GM12801 (cell line): Measurements from ENCODE around the gene TMEM106A.

Experiments used
- TF ChIP-seq, protein P1 (sequence below): IDR thresholded peaks from one replicate; pipeline ENCODE4 v1.5.1; 2011; ENCODE audit warnings: control low read depth; ENCODE audit not compliant: insufficient read length; ENCODE audit errors: extremely low read depth

TMEM106A gene

DNA sequence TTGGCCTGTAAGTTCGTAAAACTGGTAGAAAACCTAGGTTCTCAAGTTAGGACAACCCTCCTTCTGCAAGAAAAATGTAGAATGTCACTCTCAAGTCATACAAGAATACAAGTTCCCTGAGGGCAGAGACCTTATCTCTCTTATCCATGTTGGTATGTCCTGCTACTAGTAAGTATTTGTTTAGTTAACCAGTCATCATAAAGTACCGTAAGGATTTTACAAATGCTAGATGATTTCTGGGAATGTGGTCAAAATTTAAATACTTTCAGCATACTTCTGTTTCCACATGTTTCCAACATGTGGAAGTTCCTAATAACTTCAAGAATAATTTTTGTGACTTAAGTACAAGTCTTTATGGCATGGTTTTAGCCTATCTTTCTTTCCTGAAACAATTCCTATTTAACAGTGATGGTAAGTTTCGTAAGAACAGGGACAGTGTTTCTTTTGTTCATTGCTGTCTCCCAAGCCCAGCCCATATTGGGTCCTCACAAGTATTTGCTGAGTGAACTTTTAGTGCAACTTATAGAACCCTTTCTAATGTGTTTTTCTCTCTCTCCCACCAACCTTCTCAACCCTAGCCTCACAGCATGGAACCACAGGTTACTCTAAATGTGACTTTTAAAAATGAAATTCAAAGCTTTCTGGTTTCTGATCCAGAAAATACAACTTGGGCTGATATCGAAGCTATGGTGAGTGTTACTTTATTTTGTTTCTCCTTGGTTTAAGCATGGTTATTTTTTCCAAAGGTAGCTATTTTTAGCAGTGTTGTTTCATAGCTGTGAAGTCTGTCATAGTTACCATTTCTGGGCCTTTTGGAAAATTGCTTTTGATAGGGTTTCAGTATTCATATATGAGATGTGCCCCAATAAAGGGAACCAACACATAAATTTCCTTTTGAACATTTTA, 36.2 kb upstream of the TMEM106A start:
- TF ChIP-seq, protein P1, sequence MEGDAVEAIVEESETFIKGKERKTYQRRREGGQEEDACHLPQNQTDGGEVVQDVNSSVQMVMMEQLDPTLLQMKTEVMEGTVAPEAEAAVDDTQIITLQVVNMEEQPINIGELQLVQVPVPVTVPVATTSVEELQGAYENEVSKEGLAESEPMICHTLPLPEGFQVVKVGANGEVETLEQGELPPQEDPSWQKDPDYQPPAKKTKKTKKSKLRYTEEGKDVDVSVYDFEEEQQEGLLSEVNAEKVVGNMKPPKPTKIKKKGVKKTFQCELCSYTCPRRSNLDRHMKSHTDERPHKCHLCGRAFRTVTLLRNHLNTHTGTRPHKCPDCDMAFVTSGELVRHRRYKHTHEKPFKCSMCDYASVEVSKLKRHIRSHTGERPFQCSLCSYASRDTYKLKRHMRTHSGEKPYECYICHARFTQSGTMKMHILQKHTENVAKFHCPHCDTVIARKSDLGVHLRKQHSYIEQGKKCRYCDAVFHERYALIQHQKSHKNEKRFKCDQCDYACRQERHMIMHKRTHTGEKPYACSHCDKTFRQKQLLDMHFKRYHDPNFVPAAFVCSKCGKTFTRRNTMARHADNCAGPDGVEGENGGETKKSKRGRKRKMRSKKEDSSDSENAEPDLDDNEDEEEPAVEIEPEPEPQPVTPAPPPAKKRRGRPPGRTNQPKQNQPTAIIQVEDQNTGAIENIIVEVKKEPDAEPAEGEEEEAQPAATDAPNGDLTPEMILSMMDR = no peak

DNA sequence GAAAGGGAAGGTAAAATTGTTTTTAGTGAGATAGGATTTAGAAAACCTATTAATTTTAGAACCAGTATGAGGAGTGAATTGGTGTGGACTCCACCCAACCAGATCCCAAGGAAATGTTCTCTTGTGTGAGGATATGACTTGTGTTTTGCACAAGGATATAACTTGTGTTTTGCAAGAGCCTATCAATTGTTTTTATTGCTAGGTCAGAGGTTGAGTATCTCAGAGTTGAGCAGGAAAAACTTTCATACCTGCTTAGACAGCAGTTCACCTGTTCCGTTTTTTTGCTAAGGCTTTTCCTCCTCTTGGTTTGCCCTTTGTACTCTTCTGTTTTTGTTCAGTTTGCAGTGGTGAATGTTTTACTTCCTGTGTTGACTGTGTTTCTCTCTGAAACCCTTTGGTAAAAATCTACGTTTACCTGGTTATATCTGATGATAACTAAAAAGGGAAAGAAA, 35.5 kb upstream of the TMEM106A start:
- TF ChIP-seq, protein P1 = no peak

DNA sequence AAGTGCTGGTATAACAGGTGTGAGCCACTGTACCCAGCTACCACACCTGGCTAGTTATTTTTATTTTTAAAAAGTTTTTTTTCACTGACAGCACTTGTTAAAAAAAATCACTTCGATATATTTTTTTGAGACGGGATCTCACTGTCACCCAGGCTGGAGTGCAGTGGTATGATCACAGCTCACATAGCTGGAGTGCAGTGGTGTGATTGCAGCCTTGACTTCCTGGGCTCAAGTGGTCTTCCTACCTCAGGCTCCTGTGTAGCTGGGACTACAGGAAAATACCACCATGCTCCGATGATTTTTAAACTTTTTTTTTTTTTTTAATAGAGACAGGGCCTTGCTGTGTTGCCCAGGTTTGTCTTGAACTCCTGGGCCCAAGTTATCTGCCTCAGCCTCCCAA, 27.8 kb upstream of the TMEM106A start:
- TF ChIP-seq, protein P1 = no peak

DNA sequence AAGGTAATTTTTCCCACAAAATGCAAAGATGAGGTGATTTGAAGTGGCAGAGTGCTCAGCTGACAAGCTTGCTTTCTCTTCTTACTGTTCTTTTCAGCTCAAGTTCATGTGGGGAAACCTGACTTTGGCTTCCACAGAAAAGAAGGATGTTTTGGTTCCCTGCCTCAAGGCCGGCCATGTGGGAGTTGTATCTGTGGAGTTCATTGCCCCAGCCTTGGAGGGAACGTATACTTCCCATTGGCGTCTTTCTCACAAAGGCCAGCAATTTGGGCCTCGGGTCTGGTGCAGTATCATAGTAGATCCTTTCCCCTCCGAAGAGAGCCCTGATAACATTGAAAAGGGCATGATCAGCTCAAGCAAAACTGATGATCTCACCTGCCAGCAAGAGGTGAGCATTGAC, 18.4 kb upstream of the TMEM106A start:
- TF ChIP-seq, protein P1 = no peak

DNA sequence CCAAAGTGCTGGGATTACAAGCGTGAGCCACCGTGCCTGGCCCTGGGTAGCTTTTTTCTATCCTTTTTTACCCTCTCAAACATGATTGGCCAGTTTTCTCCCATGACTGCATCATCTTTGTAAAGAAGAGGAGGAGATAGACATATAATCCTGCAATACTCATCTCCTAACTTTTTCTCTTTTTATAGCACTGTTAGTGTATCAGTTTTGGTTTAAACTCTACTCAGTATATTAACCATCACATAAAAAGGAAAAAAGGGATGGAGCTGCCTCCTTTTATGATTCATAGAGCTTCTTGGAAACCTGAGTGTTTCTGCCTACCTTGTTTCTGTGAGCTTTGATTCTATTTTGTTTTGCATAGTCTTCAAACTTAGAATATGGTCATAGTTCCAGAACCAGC, 12.0 kb upstream of the TMEM106A start:
- TF ChIP-seq, protein P1 = no peak

DNA sequence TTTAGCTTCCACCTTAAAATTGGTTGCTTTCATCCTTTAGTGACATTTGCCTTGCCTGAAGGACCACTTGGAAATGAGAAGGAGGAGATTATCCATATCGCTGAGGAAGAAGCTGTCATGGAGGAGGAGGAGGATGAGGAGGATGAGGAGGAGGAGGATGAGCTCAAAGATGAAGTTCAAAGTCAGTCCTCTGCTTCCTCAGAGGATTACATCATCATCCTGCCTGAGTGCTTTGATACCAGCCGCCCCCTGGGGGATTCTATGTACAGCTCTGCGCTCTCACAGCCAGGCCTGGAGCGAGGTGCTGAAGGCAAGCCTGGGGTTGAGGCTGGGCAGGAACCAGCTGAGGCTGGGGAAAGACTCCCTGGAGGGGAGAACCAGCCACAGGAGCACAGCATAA, 11.5 kb upstream of the TMEM106A start:
- TF ChIP-seq, protein P1 = no peak

DNA sequence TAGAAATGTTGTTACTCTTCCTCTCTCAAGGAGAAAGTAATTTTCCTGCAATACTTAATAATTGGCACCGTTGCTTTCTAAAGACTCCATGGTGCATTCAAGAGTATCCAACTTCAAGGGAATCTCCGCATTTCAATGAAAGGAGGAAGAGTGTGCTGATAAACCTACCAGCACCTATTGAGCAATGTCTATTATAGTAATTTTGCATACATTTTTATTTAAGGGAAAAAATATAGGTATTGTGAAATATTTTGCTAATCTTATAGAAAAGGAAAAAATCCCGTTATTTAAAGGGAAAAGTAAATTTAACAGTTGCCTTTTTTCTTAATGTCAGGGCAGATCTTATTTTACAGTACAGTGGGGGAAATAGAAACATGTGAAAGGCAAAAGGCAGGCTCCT, 1.1 kb upstream of the TMEM106A start:
- TF ChIP-seq, protein P1 = no peak
